ENCODE results near the gene FFAR2.

FFAR2 gene

GRCh38 chr19:35486268-35486708 is 38.2 kb downstream of the FFAR2 start:
- Histone ChIP-seq H3K27me3 (ENCODE audit: control insufficient read depth, low read length) (peaks cover 14% of the 10 kb centered on the region), H3F3A (ENCODE audit: control insufficient read depth, insufficient read depth) (peaks cover 5% of the 10 kb centered on the region; the same call in 1 of the 2 replicates), H3K79me2 (ENCODE audit: control insufficient read depth, low read length) (no peaks in the 10 kb centered on the region), H3K36me3 (ENCODE audit: control insufficient read depth, low read length) (no peaks in the 10 kb centered on the region), H3K4me3 (ENCODE audit: low read length) (no peak overlapping the region), H4K20me1 (ENCODE audit: control insufficient read depth, insufficient read depth, low read depth, low read length) (no peaks in the 10 kb centered on the region), H3K9me3 (ENCODE audit: control insufficient read depth, insufficient read depth, low read length) (no peaks in the 10 kb centered on the region), H3K4me2 (ENCODE audit: low read length) (no peak overlapping the region), H3K27ac (ENCODE audit: low read depth, low read length) (no peak overlapping the region), H3K4me1 (ENCODE audit: control insufficient read depth, low read length) (peaks cover 15% of the 10 kb centered on the region), H3K9me2 (replicated peaks; ENCODE audit: control insufficient read depth, low read length) (no peaks in the 10 kb centered on the region)
- no peak for TF ChIP-seq CTCF (IDR thresholded peaks at IDR 0.05; ENCODE audit: low read depth, low read length, poor library complexity, severe bottlenecking)
- no peak for TF ChIP-seq EZH2phosphoT487 (IDR thresholded peaks at IDR 0.05; ENCODE audit: borderline replicate concordance, low read length)

DNA sequence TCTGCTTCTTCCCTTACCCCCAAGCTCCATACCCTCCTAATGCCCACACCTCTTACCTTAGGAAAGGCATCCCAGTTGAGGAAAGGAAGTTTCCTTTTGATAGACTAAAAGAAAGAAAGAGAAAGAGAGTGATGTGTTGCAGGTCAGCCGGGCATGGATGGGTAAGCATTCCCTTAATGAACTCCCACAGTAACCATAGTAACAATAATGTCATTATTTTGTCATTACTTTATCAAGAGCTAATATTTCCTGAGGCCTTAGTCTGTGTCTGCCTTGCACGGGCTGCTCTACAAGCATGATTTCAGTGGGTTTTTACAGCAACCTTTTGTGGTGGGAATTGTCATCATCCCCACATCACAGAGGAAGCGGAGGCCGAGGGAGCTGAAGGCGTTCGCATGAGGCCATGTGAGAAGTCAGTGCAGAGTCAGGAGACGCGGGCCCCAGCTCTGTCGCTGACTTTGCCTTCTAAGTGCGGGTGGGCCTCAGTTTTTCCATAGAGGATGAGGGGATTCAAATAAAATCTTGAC is 39.7 kb downstream of the FFAR2 start:
- no peak overlapping the region for H3K4me2 ChIP-seq (ENCODE audit: low read length)
- H3K36me3 ChIP-seq (ENCODE audit: control insufficient read depth, low read length), result no peaks in the 10 kb centered on the region
- peaks cover 15% of the 10 kb centered on the region for H3K4me1 ChIP-seq (ENCODE audit: control insufficient read depth, low read length)
- H3F3A ChIP-seq (ENCODE audit: control insufficient read depth, insufficient read depth), result peaks cover 5% of the 10 kb centered on the region; the same call in 1 of the 2 replicates
- no peaks in the 10 kb centered on the region for H3K9me3 ChIP-seq (ENCODE audit: control insufficient read depth, insufficient read depth, low read length)
- H3K27ac ChIP-seq (ENCODE audit: low read depth, low read length), result no peak overlapping the region
- no peak overlapping the region for H3K4me3 ChIP-seq (ENCODE audit: low read length)
- no peak for TF ChIP-seq CTCF (IDR thresholded peaks at IDR 0.05; ENCODE audit: low read depth, low read length, poor library complexity, severe bottlenecking)
- TF ChIP-seq EZH2phosphoT487 (IDR thresholded peaks at IDR 0.05; ENCODE audit: borderline replicate concordance, low read length), result no peak
- H3K27me3 ChIP-seq (ENCODE audit: control insufficient read depth, low read length), result peaks cover 24% of the 10 kb centered on the region
- no peaks in the 10 kb centered on the region for H3K79me2 ChIP-seq (ENCODE audit: control insufficient read depth, low read length)
- H4K20me1 ChIP-seq (ENCODE audit: control insufficient read depth, insufficient read depth, low read depth, low read length), result no peaks in the 10 kb centered on the region
- no peaks in the 10 kb centered on the region for H3K9me2 ChIP-seq (replicated peaks; ENCODE audit: control insufficient read depth, low read length)

- no peaks in the 10 kb centered on the region for H3K36me3 ChIP-seq (ENCODE audit: control insufficient read depth, low read length)
- no peaks in the 10 kb centered on the region for H3K9me2 ChIP-seq (replicated peaks; ENCODE audit: control insufficient read depth, low read length)
- H3K27me3 ChIP-seq (ENCODE audit: control insufficient read depth, low read length), result peaks cover 29% of the 10 kb centered on the region
- H3K4me3 ChIP-seq (ENCODE audit: low read length), result no peak overlapping the region
- no peaks in the 10 kb centered on the region for H3K79me2 ChIP-seq (ENCODE audit: control insufficient read depth, low read length)
- H3K4me1 ChIP-seq (ENCODE audit: control insufficient read depth, low read length), result peaks cover 15% of the 10 kb centered on the region
- H3K27ac ChIP-seq (ENCODE audit: low read depth, low read length), result no peak overlapping the region
- peaks cover 5% of the 10 kb centered on the region; the same call in 1 of the 2 replicates for H3F3A ChIP-seq (ENCODE audit: control insufficient read depth, insufficient read depth)
- no peak overlapping the region for H3K4me2 ChIP-seq (ENCODE audit: low read length)
- H3K9me3 ChIP-seq (ENCODE audit: control insufficient read depth, insufficient read depth, low read length), result no peaks in the 10 kb centered on the region
- no peaks in the 10 kb centered on the region for H4K20me1 ChIP-seq (ENCODE audit: control insufficient read depth, insufficient read depth, low read depth, low read length)
- TF ChIP-seq CTCF (IDR thresholded peaks at IDR 0.05; ENCODE audit: low read depth, low read length, poor library complexity, severe bottlenecking) (no peak), EZH2phosphoT487 (IDR thresholded peaks at IDR 0.05; ENCODE audit: borderline replicate concordance, low read length) (no peak)
Observed at GRCh38 chr19:35488677-35489076, 40.6 kb downstream of the FFAR2 start.

Measured in DOHH2 (cell line).